ENCODE measurements around the gene KIF1B. TPM values are rescaled to one million over a fixed set of nuclear protein-coding genes. Genes with fewer than 3 reads are reported as not detected.

The KIF1B gene
- total and polyA plus RNA-seq, 10 of the 15 experiments (the other 5 are each of a cell fraction or from before 2014, with no cell fraction given): 2.1 to 16.5 (median 8.7) TPM

- TF ChIP-seq PBX3 (IDR thresholded peaks at IDR 0.05; ENCODE audit: insufficient replicate concordance, low read depth, low read length) (no peak), NBN (IDR thresholded peaks at IDR 0.05) (no peak)
Measured at GRCh38 chr1:10402729-10403274, 192.4 kb downstream of the KIF1B start (continued).

GRCh38 chr1:10407201-10407600, 196.8 kb downstream of the KIF1B start:
- Histone ChIP-seq H3K36me3 (ENCODE audit: control insufficient read depth in 2 of 2, insufficient read depth in 2 of 2, low read length in 1 of 2) (peaks cover 25 to 37% of the 10 kb centered on the region in 2 experiments), H3K9ac (ENCODE audit: control insufficient read depth, insufficient read depth, low read length) (no peak overlapping the region), H3K4me1 (ENCODE audit: control insufficient read depth, insufficient read depth, low read length) (no peaks in the 10 kb centered on the region), H3K9me3 (replicated peaks; ENCODE audit: control insufficient read depth, insufficient read depth, low read length) (no peaks in the 10 kb centered on the region), H3K27me3 (replicated peaks in 1 of 2; ENCODE audit: control insufficient read depth in 2 of 2, insufficient read depth in 2 of 2, low read length in 1 of 2) (no peaks in the 10 kb centered on the region), H3K27ac (ENCODE audit: control insufficient read depth, insufficient read depth) (no peak overlapping the region), H3K4me3 (no peak overlapping the region), H3K79me2 (ENCODE audit: control insufficient read depth, insufficient read depth, low read length) (no peaks in the 10 kb centered on the region), H3K4me2 (ENCODE audit: control insufficient read depth, insufficient read depth) (no peak overlapping the region), H4K20me1 (ENCODE audit: control insufficient read depth, insufficient read depth) (no peaks in the 10 kb centered on the region), H2AFZ (ENCODE audit: control insufficient read depth, low read depth, low read length) (no peak overlapping the region)
- ChIA-PET SMC1A (ENCODE audit: uncharacterized antibody, unreplicated experiment) (no interaction called here), POLR2A (interaction anchor here (0.6 kb wide), 1 partner anchor 339 kb away, joined by 3 read pairs; no protein-coding TSS in a partner anchor), RAD21 (ENCODE audit: unreplicated experiment) (interaction anchor here (0.6 to 1.2 kb wide), 2 partner anchors 19 to 208 kb away, joined by 3 to 5 read pairs; no protein-coding TSS in a partner anchor), CTCF (no interaction called here)
- intact Hi-C loops (cut with micrococcal nuclease; ENCODE audit: unreplicated experiment) (no loop called here), in situ Hi-C loops (cut with MboI) (no loop called here)
- FAIRE-seq (no peak), DNase-seq (ENCODE audit: low read depth, low spot score) (no peak), ATAC-seq (no peak)
- TF ChIP-seq POU2F2 (IDR thresholded peaks at IDR 0.05; ENCODE audit: borderline replicate concordance, low read depth, low read length) (no peak), CHD1 (IDR thresholded peaks at IDR 0.05; ENCODE audit: low read depth, low read length) (no peak), WRNIP1 (IDR thresholded peaks at IDR 0.05; ENCODE audit: borderline replicate concordance, low read depth, low read length) (no peak), LARP7 (IDR thresholded peaks at IDR 0.05) (no peak), USF2 (IDR thresholded peaks at IDR 0.05; ENCODE audit: borderline replicate concordance, low read depth, low read length) (no peak), ATF2 (IDR thresholded peaks at IDR 0.05; ENCODE audit: low read length) (no peak)
- WGBS (ENCODE audit: insufficient coverage, insufficient replicate concordance, low lambda C conversion rate, missing lambda C conversion rate): 100% methylated on average over 2 of the region's 2 CpGs
- no TSS peak for BruUV-seq (replicated peaks)
